GM19043 (cell line): Measurements from ENCODE around the gene ZNF428.
"Not testable (repeated sequence)": the region's sequence is repeated elsewhere in the genome, so short reads cannot be mapped to it uniquely, and the experiment has no call there.

ENCODE experiments used
- ATAC-seq: cut with Tn5 transposase; IDR thresholded peaks from one replicate; pipeline ENCODE4 v1.9.1; 2021; ENCODE audit warnings: low read depth; ENCODE audit not compliant: unreplicated experiment

ZNF428 gene

GRCh38 chr19:43595605-43595998, 23.8 kb downstream of the ZNF428 start:
- ATAC-seq: no peak

- ATAC-seq: no peak
Measured at GRCh38 chr19:43594710-43595604, 24.5 kb downstream of the ZNF428 start.

- ATAC-seq: no peak
Measured at GRCh38 chr19:43594081-43594697, 25.2 kb downstream of the ZNF428 start.

- ATAC-seq: no peak
Measured at GRCh38 chr19:43592800-43593350, 26.6 kb downstream of the ZNF428 start.

- ATAC-seq: no peak
Measured at GRCh38 chr19:43591904-43592772, 27.3 kb downstream of the ZNF428 start.

- ATAC-seq: no peak
Measured at GRCh38 chr19:43589678-43590077, 29.8 kb downstream of the ZNF428 start.

GRCh38 chr19:43589277-43589676, 30.2 kb downstream of the ZNF428 start:
- no peak for ATAC-seq

GRCh38 chr19:43587029-43587428, 32.4 kb downstream of the ZNF428 start:
- ATAC-seq: not testable (repeated sequence)

- no peak for ATAC-seq
Measured at GRCh38 chr19:43586346-43586745, 33.1 kb downstream of the ZNF428 start.

- ATAC-seq: no peak
Measured at GRCh38 chr19:43584484-43584883, 34.9 kb downstream of the ZNF428 start.

GRCh38 chr19:43582495-43582894, 36.9 kb downstream of the ZNF428 start:
- no peak for ATAC-seq

- no peak for ATAC-seq
Measured at GRCh38 chr19:43581467-43581866, 38.0 kb downstream of the ZNF428 start.

GRCh38 chr19:43578787-43579186, 40.6 kb downstream of the ZNF428 start:
- no peak for ATAC-seq

GRCh38 chr19:43575955-43576878, 43.2 kb downstream of the ZNF428 start:
- no peak for ATAC-seq

GRCh38 chr19:43575156-43575950, 44.1 kb downstream of the ZNF428 start, which contains the start of the genes PINLYP and XRCC1:
PINLYP (plus strand) TSS chr19:43575801; CDS start chr19:43577192, 1,391 bp downstream.
XRCC1 (minus strand) TSS chr19:43575527; CDS start chr19:43575458, 69 bp downstream.
- ATAC-seq: peak; percentile 97

- ATAC-seq: no peak
Measured at GRCh38 chr19:43574424-43575155, 44.8 kb downstream of the ZNF428 start.

GRCh38 chr19:43572171-43572588, 47.2 kb downstream of the ZNF428 start:
- no peak for ATAC-seq
